WTC11 (cell line): ENCODE measurements around the gene EHF.

Experiments
- ATF6 ChIP-seq: sonication (generic); formaldehyde crosslinking; IDR thresholded peaks from 2 replicates; pipeline ENCODE4 v1.8.1; 2023; ENCODE audit warnings: mild to moderate bottlenecking, missing genetic modification reagents
- CBFB ChIP-seq: sonication (generic); formaldehyde crosslinking; IDR thresholded peaks from 2 replicates; pipeline ENCODE4 v1.8.1; 2022; ENCODE audit warnings: mild to moderate bottlenecking, low read depth, missing genetic modification reagents
- CREB1 ChIP-seq: sonication (generic); formaldehyde crosslinking; IDR thresholded peaks from 2 replicates; pipeline ENCODE4 v1.8.0; 2023; ENCODE audit warnings: mild to moderate bottlenecking, missing genetic modification reagents
- CREM ChIP-seq: sonication (generic); formaldehyde crosslinking; IDR thresholded peaks from 2 replicates; pipeline ENCODE4 v1.8.1; 2022; ENCODE audit warnings: mild to moderate bottlenecking, missing genetic modification reagents, moderate library complexity
- E2F5 ChIP-seq: sonication (generic); formaldehyde crosslinking; IDR thresholded peaks from 2 replicates; pipeline ENCODE4 v1.8.1; 2022; ENCODE audit warnings: mild to moderate bottlenecking, moderate library complexity, missing genetic modification reagents
- HMGXB4 ChIP-seq: sonication (generic); formaldehyde crosslinking; IDR thresholded peaks from 2 replicates; pipeline ENCODE4 v1.8.1; 2023; ENCODE audit warnings: mild to moderate bottlenecking, moderate library complexity, missing genetic modification reagents
- MXD4 ChIP-seq: fragments of 250-450 bp; sonication (Bioruptor Pico); IDR thresholded peaks from 2 replicates; pipeline ENCODE4 v1.8.0; 2021; ENCODE audit warnings: mild to moderate bottlenecking, moderate library complexity, borderline replicate concordance
- SP1 ChIP-seq: sonication (generic); formaldehyde crosslinking; conservative IDR thresholded peaks from 2 replicates; pipeline ENCODE4 v1.8.1; 2022; ENCODE audit warnings: missing genetic modification reagents
- TCF7 ChIP-seq: sonication (generic); formaldehyde crosslinking; IDR thresholded peaks from 2 replicates; pipeline ENCODE4 v1.8.0; 2022; ENCODE audit warnings: mild to moderate bottlenecking, low read depth, missing genetic modification reagents, moderate library complexity
- USF1 ChIP-seq: sonication (generic); formaldehyde crosslinking; IDR thresholded peaks from 2 replicates; pipeline ENCODE4 v1.8.0; 2022; ENCODE audit warnings: mild to moderate bottlenecking, missing genetic modification reagents
- TF ChIP-seq, protein P1 (sequence below): fragments of 200-600 bp; IDR thresholded peaks from 2 replicates; pipeline ENCODE4 v1.8.0; 2022; ENCODE audit warnings: antibody characterized with exemption

DNA sequence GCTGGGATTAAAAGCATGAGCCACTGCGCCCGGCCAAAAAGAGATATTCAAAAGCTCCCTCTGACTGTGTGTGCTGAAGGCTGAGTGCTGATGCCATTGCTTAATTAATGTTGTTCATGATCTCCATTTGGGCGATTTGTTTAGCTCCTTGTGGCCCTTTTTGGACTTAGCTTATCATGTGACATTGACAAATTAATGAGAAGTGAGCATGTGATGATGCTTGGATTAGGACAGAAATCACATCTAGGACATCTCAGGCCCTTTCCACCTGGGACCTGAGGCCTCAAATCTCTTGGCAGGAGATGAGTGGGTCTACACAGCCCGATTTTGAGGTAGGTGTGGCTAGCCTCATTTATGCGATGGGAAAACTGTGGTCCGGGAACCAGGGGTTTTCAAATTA, 10.4 kb downstream of the EHF start:
- TF ChIP-seq, protein P1, sequence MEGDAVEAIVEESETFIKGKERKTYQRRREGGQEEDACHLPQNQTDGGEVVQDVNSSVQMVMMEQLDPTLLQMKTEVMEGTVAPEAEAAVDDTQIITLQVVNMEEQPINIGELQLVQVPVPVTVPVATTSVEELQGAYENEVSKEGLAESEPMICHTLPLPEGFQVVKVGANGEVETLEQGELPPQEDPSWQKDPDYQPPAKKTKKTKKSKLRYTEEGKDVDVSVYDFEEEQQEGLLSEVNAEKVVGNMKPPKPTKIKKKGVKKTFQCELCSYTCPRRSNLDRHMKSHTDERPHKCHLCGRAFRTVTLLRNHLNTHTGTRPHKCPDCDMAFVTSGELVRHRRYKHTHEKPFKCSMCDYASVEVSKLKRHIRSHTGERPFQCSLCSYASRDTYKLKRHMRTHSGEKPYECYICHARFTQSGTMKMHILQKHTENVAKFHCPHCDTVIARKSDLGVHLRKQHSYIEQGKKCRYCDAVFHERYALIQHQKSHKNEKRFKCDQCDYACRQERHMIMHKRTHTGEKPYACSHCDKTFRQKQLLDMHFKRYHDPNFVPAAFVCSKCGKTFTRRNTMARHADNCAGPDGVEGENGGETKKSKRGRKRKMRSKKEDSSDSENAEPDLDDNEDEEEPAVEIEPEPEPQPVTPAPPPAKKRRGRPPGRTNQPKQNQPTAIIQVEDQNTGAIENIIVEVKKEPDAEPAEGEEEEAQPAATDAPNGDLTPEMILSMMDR, result no peak
- TF ChIP-seq CREB1, result no peak
- TF ChIP-seq HMGXB4 (CRISPR knock-in tag), result no peak
- TF ChIP-seq E2F5 (CRISPR knock-in tag), result no peak
- TF ChIP-seq CBFB (CRISPR knock-in tag), result no peak
- TF ChIP-seq CREM (CRISPR knock-in tag), result no peak
- TF ChIP-seq SP1 (CRISPR knock-in tag), result no peak
- no peak for TF ChIP-seq TCF7
- no peak for TF ChIP-seq MXD4 (CRISPR knock-in tag)
- no peak for TF ChIP-seq ATF6 (CRISPR knock-in tag)
- no peak for TF ChIP-seq USF1 (CRISPR knock-in tag)
